GM19025 (cell line): ENCODE results near the gene PAPSS2.
"Not testable (repeated sequence)": the region's sequence is repeated elsewhere in the genome, so short reads cannot be mapped to it uniquely, and the experiment has no call there.

Source experiments
- ATAC-seq: cut with Tn5 transposase; IDR thresholded peaks from one replicate; pipeline ENCODE4 v1.9.1; 2021; ENCODE audit warnings: mild to moderate bottlenecking, low read depth, moderate library complexity; ENCODE audit not compliant: unreplicated experiment

The PAPSS2 gene

DNA sequence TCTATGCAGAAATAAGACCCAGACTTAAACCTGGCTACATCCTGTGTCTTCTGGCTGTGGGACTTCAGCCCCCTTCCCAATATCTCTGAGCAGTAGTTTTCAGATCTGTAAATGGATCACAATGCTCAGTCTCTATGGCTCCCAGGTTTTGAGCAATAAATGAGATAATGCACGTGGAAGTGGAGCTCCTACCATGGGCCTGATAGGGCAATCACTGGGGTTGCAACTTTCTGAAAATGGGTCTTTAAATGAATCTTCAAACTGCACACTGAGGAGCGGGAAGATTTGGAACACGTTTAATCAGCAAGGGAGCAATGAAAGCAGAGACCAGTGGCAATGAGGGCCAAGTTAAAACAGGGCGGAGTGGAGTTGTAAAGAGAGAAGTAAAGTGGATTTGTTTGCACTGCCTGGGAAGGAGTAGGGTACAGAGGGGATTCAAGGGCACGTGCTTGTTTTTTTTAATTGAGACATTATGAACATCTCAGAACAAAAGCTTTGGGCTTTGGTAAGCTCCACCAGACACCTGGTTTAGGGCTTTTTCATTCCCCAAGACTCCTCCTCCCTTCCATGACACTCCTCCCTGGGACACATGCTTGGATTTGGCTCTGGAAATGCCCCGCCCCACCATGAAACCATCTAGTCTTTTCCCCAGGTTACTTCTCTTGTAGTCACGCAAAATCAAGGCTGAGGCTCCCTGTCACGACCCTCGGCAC lies 42.7 kb downstream of the PAPSS2 start:
- ATAC-seq: no peak

GRCh38 chr10:87702973-87703294 lies 43.3 kb downstream of the PAPSS2 start:
- ATAC-seq: no peak

- no peak for ATAC-seq
These were observed 44.1 kb downstream of the PAPSS2 start for GRCh38 chr10:87703771-87704170.

DNA sequence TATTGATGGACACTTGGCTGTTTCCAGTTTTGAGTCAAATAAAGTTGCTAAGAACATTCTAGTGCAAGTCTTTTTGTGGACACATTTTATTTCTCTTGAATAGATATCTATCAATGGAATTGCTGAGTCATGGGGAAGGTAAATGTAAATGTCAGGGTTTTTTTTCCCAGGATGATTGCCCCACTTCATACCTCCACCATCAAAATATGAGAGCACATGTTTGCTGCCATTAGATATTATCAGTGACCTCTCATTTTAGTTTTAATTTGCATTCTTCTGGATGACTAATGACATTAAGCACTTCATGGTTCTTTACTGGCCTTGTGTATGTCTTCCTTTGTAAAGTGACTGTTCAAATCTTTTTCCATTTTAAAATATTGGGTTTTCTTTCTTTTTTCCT lies 45.7 kb downstream of the PAPSS2 start:
- ATAC-seq: no peak

DNA sequence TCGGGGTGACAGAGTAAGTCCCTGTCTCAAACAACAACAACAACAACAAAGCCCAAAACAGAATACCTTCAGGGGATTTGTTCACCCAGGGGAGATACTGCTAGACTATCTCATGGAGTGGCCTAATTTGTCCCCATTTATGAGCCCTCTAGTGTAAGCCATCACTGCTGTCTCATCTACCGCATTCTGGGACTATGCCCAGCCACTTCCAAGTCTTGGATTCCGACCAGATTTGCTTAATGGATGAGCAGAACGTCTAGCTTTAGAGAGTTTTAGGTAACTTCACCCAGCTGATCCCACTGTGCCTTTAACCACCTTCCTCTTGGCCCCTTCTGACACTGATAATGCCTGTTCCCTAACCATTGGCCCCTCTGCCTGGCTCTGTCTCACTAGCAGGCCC lies 47.1 kb downstream of the PAPSS2 start:
- ATAC-seq: no peak

DNA sequence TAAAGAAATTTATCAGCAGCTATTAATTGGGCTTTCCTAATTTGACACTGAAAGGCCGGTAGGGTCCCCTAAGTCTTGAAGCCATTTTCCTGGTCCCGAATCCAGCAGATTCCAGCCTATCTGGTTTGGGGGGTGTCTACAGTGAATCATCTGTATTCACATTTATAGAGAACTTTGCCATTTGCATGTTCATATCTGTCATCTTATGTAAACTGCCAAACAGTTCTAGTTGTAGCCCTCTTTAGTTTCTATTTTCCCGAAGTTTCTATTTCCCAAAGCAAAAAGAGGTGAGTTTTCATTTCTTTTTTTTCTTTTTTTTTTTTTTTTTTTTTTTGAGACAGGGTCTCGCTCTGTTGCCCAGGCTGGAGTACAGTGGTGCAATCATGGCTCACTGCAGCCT lies 47.6 kb downstream of the PAPSS2 start:
- ATAC-seq: no peak

DNA sequence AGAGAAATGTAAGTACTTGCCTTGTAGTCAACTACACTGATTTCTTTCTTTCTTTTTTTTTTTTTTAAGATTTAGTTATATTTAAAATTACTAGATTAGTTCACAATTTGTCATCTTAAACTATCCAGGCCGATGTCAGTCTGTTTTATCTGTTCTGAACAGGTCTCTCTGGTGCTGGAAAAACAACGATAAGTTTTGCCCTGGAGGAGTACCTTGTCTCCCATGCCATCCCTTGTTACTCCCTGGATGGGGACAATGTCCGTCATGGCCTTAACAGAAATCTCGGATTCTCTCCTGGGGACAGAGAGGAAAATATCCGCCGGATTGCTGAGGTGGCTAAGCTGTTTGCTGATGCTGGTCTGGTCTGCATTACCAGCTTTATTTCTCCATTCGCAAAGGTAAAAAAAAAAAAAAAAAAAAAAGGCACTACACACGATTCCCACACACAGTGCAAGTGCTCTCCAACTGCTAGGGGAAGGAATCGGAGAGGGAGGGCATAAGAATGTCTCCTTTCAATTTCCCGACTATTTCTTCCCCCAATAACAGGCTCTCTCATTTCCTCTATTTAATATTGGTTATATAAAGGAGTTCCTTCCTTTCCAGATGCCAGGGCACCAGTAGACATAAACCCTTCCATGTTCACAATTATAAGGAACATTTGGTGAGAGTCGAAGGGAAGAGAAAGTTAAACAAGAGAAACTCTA lies 53.4 kb downstream of the PAPSS2 start:
- no peak for ATAC-seq

- no peak for ATAC-seq
These were observed 54.0 kb downstream of the PAPSS2 start for GRCh38 chr10:87713707-87714106.

- no peak for ATAC-seq
These were observed 56.1 kb downstream of the PAPSS2 start for GRCh38 chr10:87715552-87716347.

DNA sequence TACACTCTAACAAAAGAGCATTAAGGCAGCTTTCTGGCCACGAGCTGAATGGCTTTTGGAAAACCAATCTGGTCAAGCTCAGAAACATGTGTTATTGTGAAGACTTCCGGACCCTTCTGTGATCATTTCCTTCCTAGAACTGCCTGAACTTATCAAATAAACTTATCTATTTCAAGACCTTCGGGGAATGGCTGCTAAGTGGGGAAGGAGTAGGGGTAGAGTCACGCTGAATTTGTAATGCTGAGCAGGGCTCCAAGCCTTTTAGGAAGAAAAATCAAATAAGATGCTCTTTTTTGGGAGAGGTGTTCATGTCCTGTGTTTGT lies 56.6 kb downstream of the PAPSS2 start:
- ATAC-seq: no peak

GRCh38 chr10:87720665-87721064 lies 61.0 kb downstream of the PAPSS2 start:
- ATAC-seq: no peak

- no peak for ATAC-seq
These were observed 62.1 kb downstream of the PAPSS2 start for GRCh38 chr10:87721781-87722180.

GRCh38 chr10:87722716-87723115 lies 63.0 kb downstream of the PAPSS2 start:
- no peak for ATAC-seq

GRCh38 chr10:87723500-87723899 lies 63.8 kb downstream of the PAPSS2 start:
- no peak for ATAC-seq

DNA sequence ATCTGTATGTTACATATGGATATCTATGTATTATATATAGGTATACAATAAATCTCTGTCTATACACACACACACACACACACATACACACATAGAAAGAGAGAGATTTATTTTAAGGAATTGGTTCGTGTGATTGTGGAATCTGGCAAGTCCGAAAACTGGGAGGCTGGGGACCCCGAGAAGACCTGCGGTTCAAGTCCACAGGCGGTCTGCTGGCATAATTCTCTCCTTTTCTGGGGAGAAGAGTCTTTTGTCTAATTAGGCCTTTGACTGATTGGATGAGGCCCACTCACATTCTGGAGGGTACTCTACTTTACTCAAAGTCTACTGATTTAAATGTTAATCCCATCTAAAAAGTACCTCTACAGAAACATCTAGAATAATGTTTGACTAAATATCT lies 65.1 kb downstream of the PAPSS2 start:
- no peak for ATAC-seq

GRCh38 chr10:87729940-87730339 lies 70.3 kb downstream of the PAPSS2 start:
- ATAC-seq: no peak

GRCh38 chr10:87733081-87733480 lies 73.4 kb downstream of the PAPSS2 start:
- no peak for ATAC-seq

DNA sequence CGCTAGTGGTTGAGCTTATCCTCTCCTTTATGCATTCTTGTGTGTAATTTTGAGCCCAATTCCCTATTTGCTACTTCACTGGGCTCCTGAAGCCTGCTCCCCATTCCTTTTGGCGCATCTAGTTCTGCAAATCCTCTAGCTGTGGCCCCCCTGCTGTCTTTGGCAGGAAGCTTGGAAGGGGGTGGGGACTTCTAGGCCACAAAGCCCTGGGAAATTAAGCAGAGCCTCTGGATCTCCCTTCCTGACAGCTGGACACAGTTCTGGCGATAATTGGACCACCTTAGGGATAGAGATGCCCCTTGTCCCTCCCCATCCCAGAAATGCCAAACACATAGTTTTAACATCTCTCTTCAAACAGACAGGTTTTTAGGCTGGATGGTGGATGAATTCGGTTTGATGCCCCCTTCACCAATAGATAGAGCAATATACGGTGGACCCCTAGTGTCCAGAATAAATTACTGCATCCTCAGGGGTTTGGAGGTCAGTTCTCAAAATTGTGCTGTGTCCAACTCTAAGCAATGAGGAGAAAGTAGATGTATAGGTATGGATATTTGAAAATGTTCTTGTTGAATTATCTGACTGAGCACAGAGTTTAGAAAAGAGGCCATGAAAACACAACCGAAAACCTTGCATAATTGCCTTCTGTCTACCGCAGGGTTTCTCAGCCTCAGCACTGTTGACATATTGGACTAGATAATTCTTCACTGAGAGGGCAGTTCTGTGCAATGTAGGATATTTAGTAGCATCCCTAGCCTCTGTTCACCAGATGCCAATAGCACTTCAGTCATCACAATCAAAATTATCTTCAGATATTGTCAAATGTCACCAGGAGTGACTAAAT lies 75.5 kb downstream of the PAPSS2 start:
- ATAC-seq: no peak

DNA sequence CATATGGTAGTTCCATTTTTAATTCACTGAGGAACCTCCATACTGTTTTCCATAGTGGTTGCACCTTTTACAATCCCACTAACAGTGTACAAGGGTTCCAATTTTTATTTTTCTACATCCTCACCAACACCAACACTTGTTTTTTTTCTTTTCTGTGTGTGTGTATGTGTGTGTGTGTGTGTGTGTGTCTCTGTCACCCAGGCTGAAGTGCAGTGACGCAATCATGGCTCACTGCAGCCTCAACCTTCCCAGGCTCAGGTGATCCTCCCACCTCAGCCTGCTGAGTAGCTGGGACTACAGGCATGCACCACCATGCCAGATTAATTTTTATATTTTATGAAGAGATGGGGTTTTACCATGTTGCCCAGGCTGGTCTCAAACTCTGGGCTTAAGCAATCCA lies 78.6 kb downstream of the PAPSS2 start:
- not testable (repeated sequence) for ATAC-seq

GRCh38 chr10:87739703-87740102 lies 80.0 kb downstream of the PAPSS2 start:
- ATAC-seq: no peak

DNA sequence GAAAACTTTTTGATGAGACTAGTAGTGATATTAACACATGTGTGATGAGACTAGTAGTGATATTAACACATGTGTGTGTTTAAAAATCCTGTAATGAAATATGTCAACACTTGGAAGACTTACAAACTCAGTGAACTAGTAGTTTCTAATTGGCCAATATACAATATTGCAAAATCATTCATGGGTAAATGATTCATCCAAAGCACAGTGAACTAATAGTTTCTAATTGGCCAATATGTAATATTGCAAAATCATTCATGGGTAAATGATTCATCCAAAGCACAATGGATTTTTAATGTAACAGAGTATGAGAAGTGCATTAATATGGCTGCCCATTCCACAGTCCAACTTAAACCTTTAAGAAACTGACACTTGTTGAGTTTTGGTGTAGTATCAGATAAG lies 80.6 kb downstream of the PAPSS2 start:
- no peak for ATAC-seq
